ENCODE data around the gene ERO1A.

DNA sequence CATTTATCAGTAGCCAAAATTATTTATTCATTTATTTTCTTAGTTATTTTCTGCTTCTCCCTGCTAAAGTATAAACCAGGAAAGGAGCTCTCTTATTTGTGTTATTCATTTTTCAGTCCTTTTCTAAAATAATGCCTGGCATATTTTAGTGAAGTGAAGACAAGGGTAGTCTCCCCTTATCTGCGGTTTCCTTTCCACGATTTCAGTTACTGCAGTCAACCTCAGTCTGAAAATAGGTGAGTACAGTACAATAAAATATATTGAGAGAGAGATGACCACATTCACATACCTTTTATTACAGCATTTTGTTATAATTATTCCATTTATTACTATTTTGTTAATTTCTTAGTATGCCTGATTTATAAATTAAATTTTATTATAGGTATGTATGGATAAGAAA, 85.2 kb downstream of the ERO1A start:
- TF ChIP-seq, protein P1, sequence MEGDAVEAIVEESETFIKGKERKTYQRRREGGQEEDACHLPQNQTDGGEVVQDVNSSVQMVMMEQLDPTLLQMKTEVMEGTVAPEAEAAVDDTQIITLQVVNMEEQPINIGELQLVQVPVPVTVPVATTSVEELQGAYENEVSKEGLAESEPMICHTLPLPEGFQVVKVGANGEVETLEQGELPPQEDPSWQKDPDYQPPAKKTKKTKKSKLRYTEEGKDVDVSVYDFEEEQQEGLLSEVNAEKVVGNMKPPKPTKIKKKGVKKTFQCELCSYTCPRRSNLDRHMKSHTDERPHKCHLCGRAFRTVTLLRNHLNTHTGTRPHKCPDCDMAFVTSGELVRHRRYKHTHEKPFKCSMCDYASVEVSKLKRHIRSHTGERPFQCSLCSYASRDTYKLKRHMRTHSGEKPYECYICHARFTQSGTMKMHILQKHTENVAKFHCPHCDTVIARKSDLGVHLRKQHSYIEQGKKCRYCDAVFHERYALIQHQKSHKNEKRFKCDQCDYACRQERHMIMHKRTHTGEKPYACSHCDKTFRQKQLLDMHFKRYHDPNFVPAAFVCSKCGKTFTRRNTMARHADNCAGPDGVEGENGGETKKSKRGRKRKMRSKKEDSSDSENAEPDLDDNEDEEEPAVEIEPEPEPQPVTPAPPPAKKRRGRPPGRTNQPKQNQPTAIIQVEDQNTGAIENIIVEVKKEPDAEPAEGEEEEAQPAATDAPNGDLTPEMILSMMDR (IDR thresholded peaks at IDR 0.05), result no peak
- no peak for TF ChIP-seq POLR2A (IDR thresholded peaks at IDR 0.05)

All from right lobe of liver (tissue), 4 donors.